ENCODE measurements around the gene KRT12. TPM values are rescaled to one million over a fixed set of nuclear protein-coding genes. Genes with fewer than 3 reads are reported as not detected.

KRT12 gene
- total and polyA plus RNA-seq, 9 of the 15 experiments (the other 6 are each of a cell fraction or from before 2014, with no cell fraction given), result 0.18 to 7.0 (median 2.2) TPM

DNA sequence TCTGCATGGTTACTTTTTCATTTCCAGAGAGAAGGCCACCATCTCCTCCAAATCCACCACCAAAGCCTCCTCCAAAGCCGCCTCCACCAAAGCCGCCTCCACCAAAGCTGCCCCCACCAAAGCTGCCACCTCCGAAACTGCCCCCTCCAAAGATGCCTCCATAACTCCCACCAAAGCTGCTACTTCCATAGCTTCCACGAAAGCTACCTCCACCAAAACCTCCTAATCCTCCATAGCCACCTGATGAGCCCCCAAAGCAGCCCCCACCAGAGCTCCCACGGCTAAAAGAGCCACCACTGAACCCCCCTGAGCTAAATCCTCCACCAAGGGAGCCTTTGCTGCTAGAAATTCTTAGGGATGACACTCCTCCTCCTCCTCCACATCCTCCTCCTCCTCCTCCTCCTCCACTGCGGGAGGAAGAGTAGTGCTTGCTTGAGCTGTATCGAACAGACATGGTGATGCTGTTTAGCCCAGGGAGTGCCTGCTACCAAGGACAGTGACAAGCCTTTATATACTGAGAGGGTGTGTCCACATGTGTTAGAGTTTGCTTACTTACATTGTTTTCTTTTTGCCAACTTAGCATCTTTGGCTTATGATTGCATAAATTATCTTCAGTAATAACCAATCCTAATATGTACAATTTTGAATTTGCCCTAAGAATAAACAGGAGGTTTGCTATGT lies 44.8 kb downstream of the KRT12 start, which contains the start of gene KRT10 (continued):
- TF ChIP-seq, protein P1, sequence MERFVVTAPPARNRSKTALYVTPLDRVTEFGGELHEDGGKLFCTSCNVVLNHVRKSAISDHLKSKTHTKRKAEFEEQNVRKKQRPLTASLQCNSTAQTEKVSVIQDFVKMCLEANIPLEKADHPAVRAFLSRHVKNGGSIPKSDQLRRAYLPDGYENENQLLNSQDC (CRISPR knock-in tag; IDR thresholded peaks at IDR 0.05), result no peak
- TF ChIP-seq, protein P2, sequence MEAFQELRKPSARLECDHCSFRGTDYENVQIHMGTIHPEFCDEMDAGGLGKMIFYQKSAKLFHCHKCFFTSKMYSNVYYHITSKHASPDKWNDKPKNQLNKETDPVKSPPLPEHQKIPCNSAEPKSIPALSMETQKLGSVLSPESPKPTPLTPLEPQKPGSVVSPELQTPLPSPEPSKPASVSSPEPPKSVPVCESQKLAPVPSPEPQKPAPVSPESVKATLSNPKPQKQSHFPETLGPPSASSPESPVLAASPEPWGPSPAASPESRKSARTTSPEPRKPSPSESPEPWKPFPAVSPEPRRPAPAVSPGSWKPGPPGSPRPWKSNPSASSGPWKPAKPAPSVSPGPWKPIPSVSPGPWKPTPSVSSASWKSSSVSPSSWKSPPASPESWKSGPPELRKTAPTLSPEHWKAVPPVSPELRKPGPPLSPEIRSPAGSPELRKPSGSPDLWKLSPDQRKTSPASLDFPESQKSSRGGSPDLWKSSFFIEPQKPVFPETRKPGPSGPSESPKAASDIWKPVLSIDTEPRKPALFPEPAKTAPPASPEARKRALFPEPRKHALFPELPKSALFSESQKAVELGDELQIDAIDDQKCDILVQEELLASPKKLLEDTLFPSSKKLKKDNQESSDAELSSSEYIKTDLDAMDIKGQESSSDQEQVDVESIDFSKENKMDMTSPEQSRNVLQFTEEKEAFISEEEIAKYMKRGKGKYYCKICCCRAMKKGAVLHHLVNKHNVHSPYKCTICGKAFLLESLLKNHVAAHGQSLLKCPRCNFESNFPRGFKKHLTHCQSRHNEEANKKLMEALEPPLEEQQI (IDR thresholded peaks at IDR 0.05), result 0 out of 2 replicates have a peak, but pooled peaks have one; percentile 22
- no peak for TF ChIP-seq NFE2L1 (tag; IDR thresholded peaks at IDR 0.05; ENCODE audit: borderline replicate concordance, low read depth)
- no peak for TF ChIP-seq TAF9B (IDR thresholded peaks at IDR 0.05; ENCODE audit: partially characterized antibody)
- TF ChIP-seq, protein P3, sequence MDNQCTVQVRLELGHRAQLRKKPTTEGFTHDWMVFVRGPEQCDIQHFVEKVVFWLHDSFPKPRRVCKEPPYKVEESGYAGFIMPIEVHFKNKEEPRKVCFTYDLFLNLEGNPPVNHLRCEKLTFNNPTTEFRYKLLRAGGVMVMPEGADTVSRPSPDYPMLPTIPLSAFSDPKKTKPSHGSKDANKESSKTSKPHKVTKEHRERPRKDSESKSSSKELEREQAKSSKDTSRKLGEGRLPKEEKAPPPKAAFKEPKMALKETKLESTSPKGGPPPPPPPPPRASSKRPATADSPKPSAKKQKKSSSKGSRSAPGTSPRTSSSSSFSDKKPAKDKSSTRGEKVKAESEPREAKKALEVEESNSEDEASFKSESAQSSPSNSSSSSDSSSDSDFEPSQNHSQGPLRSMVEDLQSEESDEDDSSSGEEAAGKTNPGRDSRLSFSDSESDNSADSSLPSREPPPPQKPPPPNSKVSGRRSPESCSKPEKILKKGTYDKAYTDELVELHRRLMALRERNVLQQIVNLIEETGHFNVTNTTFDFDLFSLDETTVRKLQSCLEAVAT (IDR thresholded peaks at IDR 0.05), result 0 out of 4 replicates have a peak, but pooled peaks of 1 of the 2 experiments have one; percentile 37
- TF ChIP-seq, protein P4, sequence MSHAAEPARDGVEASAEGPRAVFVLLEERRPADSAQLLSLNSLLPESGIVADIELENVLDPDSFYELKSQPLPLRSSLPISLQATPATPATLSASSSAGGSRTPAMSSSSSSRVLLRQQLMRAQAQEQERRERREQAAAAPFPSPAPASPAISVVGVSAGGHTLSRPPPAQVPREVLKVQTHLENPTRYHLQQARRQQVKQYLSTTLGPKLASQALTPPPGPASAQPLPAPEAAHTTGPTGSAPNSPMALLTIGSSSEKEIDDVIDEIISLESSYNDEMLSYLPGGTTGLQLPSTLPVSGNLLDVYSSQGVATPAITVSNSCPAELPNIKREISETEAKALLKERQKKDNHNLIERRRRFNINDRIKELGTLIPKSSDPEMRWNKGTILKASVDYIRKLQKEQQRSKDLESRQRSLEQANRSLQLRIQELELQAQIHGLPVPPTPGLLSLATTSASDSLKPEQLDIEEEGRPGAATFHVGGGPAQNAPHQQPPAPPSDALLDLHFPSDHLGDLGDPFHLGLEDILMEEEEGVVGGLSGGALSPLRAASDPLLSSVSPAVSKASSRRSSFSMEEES (CRISPR knock-in tag; IDR thresholded peaks at IDR 0.05), result no peak
- TF ChIP-seq HDAC3 (IDR thresholded peaks at IDR 0.05; ENCODE audit: borderline replicate concordance, partially characterized antibody), result no peak
- no peak for TF ChIP-seq LCOR (CRISPR knock-in tag; IDR thresholded peaks at IDR 0.05)
- TF ChIP-seq CREB1 (IDR thresholded peaks at IDR 0.05), result no peak
- no peak for TF ChIP-seq CREB1 (CRISPR knock-in tag; IDR thresholded peaks at IDR 0.05)
- TF ChIP-seq, protein P5, sequence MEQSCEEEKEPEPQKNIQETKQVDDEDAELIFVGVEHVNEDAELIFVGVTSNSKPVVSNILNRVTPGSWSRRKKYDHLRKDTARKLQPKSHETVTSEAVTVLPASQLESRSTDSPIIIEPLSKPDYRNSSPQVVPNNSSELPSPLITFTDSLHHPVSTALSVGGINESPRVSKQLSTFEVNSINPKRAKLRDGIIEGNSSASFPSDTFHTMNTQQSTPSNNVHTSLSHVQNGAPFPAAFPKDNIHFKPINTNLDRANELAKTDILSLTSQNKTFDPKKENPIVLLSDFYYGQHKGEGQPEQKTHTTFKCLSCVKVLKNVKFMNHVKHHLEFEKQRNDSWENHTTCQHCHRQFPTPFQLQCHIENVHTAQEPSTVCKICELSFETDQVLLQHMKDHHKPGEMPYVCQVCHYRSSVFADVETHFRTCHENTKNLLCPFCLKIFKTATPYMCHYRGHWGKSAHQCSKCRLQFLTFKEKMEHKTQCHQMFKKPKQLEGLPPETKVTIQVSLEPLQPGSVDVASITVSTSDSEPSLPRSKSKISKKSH (CRISPR knock-in tag; IDR thresholded peaks at IDR 0.05), result no peak
- no peak for TF ChIP-seq TEAD2 (tag; IDR thresholded peaks at IDR 0.05)
- TF ChIP-seq CHCHD3 (CRISPR knock-in tag; IDR thresholded peaks at IDR 0.05), result no peak
- TF ChIP-seq NFXL1 (CRISPR knock-in tag; IDR thresholded peaks at IDR 0.05), result no peak
